ENCODE results near the gene CDYL.
"Not testable (repeated sequence)": the region's sequence is repeated elsewhere in the genome, so short reads cannot be mapped to it uniquely, and the experiment has no call there.

Gene CDYL

DNA sequence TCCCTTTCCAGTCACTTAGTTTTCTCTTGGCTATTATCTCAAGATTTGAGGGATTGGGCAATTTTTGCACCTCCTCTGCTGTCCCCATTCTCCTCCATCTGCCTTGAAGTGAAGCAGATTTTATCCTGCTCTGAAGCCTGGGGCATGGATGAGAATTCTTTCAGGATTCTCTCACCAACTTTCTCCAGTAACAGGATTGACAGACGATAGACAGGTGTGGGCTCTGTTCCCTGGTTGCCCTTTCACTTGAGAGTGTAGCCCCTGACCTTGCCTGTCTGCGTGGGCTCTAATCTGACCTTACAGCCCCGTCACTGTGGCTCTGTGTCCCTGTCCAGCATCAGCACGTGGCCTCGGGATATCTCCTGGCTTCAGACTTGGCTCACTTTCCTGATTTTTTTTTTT, 27.1 kb downstream of the CDYL start:
- no peak for DNase-seq (ENCODE audit: low spot score)

DNA sequence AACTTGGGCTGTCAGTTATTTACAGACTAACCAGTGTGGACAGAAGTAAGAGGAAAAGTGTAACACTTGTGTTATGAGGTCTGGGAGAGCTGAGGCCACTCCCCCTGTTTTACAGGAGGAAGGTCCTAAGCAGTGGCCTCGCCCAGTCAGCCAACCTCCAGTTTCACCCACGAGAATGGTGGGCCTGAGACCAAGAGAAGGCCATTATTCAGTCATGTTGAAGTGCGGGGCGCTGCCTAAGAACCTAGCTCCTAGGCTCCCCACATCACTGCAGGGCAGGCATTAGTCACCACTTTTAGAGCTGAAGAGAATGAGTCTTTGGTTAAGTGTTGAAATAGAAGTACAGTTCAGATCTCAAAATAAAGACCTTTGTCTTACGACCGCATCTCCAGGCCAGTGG, 27.9 kb downstream of the CDYL start:
- DNase-seq (ENCODE audit: low spot score), result no peak

DNA sequence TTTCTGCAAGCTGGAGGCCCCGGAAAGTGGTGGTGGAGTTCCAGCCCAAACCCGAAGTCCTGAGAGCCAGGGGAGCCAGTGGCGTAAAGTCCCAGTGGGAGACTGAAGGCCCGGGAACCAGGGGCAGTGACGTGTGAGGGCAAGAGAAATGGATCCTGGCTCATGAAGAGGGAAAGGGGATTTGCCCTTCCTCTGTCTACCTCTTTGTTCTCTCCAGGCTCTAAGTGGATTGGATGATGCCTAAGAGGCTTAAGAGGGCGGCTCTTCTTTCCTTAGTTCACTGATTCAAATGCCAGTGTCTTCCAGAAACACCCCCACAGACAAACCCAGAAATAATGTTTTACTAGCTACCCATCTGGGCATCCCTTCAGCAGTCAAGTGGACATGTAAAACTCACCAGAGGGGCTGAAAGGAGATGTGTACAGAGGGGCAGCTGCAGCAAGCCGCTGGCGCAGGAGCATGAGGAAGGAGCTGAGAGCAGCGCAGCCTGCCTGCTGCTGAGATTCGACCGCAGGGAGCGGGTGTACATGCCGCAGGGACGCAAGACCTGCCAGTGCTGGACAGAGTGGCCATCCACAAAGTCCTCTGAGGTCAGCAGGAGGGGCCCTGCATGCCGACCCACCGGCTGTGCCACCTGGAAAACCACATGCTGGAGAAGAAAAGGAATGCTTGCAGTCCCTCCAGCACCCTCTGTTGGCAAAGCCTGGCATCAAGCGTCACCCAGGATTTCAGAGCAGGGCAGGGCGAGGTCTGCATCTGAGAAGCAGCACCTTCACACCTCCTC, 29.5 kb downstream of the CDYL start:
- peak; percentile 82 for DNase-seq (ENCODE audit: low spot score)

DNA sequence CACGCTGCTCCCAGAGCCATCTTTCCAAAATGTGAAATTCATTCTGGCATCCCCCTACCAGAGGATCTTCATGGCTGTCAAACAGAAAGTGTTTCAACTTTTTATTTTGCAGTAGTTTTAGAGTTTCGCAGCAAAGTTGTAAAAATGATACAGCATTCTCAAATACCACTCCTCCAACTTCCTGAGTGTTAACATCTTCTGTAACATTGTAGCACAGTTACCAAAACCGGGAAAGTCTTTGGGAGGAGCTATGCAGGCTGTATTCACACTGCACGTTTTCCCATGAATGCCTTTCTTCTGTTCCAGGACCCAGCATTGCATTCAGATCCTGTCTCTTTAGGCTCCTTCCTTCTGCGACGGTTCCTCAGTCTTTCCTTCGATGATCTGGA, 30.1 kb downstream of the CDYL start:
- DNase-seq (ENCODE audit: low spot score), result no peak

DNA sequence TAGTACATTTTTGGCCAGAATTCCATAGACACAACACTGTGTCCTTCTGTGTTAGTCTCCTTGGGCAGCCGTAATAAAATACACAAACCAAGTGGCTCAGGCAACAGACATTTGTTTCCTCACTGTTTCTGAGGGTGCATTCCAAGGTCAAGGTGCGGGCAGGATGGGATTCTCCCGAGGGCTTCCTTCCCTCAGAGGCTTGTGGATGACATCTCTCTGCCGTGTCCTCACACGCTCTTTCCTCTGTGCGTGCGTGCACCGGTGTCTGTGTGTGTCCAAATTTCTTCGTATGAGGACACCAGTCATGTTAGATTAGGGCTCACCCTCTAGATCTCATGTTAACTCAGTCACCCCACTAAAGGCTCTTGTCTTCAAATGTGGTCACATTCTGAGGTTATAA, 30.6 kb downstream of the CDYL start:
- no peak for DNase-seq (ENCODE audit: low spot score)

DNA sequence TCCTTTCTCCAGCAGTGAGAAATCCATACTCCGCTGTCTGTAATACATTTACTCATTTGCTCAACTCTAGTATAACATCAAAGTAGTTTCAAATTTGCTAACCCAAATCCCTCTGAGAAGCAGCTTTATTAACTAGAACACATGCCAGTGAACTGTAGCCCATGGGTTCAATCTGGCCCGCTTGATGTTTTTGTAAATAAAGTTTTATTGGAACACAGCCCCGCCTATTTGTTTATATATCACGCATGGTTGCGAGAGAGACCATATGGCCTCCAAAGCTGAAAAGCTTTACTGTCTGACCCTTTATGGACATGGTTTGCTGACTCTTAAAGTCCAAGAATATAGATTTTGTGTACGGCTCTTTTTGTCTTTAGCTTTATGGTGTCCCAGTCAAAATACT, 32.2 kb downstream of the CDYL start:
- no peak for DNase-seq (ENCODE audit: low spot score)

DNA sequence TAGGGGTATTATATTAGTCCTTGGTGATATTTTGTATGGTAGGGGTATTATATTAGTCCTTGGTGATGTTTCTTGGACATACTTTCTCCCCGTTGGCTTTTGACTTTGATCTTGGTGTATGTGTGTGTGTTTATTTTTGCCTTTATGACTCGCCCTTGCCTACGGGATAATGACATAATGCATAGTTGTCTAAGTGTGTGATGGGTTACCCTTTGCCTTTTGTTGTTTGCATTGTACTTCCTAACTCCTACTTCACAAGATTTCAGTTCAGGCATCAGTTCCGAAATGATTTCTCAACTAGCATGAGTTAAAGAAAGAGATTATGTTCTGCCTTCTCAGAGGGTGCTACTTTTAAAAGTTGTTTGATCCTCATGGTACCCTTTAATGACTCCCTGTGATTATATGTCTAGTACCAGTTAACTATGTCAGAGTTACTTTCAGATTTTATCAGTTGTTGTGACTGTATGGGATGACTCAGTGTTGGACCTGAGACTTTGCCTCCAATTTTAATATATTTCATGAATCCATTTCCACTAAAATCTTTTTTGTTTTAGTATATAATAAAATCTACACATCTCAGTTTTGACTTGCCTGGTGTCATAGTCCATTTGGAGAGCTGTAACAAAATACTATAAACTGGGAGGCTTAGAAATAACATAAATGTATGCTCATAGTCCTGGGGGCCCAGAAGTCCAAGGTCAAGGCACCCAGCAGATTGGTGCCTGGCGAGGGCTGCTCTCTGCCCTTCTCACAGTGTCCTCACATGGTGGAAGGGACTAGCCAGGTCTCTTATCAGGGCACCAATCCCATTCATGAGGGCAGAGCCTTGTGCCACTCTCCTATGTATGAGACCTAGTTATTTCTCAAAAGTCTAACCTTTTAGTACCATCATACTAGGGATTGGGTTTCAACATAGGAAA, 34.1 kb downstream of the CDYL start:
- DNase-seq (ENCODE audit: low spot score), result peak; percentile 46

DNA sequence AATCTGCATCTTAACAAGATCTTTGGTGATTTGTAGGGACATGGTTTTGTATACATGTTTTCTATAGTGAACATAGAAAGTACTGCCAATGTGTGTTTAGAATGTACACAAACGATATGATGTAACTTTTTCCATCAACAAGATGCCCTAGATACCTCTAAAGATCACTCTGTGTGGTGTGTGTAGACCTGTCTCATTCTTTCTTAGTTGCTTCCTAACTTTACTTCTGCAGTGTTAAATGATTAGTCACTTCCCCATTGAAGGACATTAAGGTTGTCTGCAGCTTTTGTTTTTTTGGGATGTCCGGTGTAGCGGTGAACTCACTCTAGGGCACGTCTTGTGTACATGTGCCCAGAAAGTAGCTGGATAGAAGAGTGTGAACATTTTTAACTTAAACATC, 35.9 kb downstream of the CDYL start:
- DNase-seq (ENCODE audit: low spot score), result no peak

DNA sequence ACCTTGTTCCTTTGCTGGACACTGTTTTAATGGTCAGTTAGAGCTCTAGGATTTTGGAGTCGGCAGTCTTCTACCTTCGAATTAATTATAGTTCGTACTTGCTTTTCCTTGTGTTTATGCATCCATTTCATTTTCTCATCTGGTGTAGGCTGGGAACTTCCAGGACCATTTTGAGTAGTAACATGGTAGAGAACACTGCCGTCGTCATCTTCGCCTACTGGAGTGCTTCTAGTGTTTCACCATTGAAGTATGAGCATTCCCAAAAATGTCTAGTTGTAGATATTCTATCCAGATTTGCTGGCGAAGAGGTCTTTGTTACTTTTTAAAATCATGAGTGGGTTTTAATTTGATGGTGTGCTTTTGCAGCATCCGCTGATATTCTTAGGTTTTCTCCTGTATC, 36.9 kb downstream of the CDYL start:
- DNase-seq (ENCODE audit: low spot score), result no peak

DNA sequence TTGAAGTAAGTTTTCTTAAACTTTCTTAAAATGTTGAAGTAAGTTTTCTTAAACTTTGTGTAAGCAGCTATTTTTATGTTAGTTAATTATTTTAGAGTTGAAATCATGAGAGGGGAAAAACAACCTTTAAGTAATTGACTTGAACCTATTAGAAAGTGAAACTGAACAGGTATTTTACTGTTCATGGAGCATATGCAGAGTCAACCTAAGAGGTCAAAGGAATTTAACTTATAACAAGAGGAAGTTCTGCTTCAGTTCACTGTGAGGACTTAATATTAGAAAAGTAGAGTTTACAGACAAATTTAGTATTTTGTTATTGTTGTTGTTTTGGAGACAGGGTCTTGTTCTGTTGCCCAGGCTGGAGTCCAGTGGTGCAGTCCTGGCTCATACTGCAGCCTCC, 38.0 kb downstream of the CDYL start:
- no peak for DNase-seq (ENCODE audit: low spot score)

DNA sequence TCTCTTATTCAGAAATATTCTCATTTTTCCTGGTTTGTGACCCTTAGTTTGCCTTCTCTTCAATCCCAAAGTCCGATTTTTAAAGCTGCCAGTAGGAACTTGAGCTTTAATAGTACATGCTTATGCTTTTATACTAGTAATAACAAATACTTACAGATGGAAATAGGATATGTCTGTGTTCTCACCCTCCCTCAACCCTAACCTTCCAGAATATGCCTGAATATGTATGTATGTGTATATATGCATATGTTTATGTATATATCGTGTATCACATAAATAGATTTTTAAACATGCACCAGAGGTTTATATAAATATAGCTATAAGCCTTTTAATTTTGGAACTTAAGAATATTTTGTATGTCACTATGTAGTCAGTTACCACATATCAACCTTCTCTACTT, 38.8 kb downstream of the CDYL start:
- no peak for DNase-seq (ENCODE audit: low spot score)

DNA sequence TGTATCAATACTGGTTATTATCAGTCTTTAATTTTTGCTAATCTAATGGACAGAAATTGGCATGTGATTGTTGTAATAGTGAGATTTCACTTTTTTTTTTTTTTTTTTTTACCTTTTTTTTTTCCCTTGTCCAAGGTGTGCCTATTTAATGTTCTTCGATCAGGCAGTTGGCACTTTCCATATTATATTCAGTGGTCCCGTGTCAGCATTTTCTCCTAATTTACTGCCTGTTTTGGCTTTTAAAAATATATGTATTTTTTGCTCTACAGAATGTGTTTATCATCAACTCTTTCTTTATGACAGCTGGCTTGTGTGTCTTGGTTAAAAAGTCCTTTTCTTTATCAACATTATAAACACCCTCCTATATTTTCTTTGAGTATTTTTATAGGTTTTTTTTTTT, 39.4 kb downstream of the CDYL start:
- no peak for DNase-seq (ENCODE audit: low spot score)

DNA sequence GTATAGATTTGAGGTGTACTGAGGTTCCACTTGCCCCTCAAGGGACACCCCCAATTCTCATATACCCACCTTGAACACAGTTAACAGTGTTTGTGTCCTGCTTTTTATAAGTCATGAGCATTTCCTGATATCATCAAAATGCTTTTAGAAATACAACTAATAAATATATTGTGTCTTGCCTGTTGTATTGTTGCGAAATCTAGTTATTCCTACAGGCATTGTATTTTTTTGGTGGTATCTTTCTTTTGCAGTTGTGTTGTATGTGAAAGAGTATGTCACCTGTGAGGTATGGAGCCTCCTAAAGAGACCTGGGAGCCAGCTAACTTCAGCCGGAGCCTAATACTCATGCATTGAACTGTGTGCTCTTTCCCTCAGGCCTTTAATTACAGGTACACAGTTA, 40.7 kb downstream of the CDYL start:
- DNase-seq (ENCODE audit: low spot score), result no peak

DNA sequence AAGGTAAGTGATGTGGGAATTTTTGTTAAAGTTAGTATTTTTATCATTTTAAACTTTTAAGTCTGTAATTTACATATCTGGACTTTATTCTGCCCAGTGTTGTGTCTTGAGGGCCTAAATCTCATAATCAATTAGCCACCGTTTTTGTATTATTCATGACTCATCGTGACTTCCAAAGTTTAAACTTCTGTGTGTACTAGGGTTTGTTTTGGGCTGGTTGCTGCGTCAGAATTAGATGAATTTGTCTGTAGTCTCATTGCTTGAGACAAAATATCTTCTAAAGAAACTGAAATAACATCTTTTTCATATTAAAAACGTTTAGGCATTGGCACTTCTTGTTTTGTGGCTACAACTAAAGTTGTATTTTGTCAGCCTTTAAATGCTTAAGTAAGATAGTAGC, 41.3 kb downstream of the CDYL start:
- DNase-seq (ENCODE audit: low spot score), result no peak

DNA sequence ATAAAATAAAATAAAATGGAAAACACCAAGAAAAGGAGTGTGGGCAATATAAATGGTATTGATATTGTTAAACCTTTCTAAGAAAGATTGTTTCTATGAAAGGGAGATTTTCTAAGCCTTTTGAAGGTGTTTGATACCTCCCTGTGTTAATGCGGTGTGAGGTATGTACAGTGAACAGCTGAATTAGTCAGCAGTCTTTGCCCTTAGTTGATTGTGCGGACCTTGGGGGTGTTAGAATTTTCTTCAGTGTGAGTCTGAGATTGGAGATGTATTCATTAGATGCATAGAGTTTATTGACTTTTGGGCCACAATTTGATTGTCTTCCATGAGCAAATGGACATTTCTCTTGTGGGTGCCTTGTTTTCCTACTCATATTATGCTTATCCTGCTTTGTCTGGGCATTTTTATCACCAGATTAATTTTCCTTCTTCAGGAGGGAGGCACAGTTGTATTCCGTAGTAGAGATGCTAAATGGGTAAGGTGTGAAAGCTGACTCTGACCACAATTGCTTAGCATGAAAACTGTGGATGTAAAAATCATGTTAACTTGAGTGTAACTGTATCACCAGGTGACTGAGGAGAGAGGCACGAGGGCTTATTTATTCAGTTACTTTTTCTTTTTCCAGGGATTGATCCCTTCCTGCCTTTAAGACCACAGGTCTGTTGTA, 42.2 kb downstream of the CDYL start:
- DNase-seq (ENCODE audit: low spot score), result no peak

DNA sequence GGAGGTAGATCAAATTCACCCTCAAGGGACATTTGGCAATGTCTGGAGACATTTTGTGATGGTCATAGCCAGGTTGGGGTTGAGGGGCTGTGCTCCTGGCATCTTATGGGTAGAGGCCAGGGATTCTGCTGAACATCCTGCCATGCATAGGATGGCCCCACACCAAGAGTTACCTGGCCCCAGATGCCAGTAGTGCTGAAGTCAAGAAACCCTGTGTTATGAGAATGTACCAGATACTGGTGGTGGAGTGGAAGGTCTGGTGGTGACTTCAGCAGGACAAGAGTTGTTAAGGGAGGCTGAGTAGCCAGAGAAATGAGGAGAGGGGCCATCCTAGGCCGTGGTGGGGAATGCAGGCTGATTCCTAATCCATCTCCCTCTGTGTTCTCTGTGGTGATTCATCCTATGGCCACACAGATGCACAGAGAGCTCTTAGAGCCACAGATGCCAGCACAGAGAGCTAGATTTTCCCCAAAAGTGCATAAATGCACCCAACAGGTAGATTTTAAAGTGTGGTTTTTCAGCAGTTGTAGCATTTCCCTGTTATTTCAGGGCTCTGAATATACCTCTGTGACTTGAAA, 43.6 kb downstream of the CDYL start:
- DNase-seq (ENCODE audit: low spot score), result no peak

DNA sequence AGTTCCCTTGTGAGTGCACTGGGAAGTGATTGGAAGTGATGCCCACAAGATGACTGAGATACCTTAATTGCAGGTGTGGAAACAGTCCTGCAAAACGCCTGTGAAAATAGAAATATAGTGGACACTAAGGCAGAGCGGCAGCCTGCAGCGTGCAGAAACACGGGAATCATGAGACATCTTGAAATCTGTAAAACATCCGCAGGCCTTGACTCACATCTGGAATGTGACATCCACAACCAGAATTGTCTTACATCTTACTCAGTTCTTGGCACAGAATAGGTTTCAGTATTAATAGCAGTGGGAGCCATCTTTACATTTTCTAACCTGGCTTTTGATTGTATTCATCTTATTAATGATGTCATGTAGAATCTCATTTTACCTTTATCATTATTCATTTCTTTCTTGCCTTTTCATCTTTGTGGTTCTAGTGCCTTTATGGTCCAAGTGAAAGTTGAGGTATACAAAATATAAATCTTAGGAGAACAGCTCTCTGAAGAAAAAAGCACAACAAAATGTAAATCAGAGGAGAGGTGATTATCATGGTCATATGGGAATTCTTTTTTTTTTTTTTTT, 44.6 kb downstream of the CDYL start:
- DNase-seq (ENCODE audit: low spot score), result no peak

DNA sequence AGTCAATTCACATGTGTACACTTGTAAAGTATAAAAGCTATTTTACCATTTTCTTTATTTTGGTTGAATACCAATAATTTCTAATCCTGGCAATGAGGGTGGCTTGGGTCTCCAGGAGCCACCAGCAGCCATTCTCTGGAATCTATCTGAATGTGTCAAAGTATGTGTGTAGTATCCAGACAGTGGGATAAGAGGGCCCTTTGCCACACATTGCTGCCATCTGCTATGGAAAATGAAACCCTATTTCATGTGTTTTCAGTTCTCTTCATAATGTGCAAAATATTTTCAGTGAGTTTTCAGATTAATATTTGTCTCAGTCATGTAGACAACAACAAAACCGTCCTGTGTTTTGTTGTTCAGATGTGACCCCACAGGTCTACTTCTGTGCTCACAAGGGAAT, 46.3 kb downstream of the CDYL start:
- no peak for DNase-seq (ENCODE audit: low spot score)

DNA sequence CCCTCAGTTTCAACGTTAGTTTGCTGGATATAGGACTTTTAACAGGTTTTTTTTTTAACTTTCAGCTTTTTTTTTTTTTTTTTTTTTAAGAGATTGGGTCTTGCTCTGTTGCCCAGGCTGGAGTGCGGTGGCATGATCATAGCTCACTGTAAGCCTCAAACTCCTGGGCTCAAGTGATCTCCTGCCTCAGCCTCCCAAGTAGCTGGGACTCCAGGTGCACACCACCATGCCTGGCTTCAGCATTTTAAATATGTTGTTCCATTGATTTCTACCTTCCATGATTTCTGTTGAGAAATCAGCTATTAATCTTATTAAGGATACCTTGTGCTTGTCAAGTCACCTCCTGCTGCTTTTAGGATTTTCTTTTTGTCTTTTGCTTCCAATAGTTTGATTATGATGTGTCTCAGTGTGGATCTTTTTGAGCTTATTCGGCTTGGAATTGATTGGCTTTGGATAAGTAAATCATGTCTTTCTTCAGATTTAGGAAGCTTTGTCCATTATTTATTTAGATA, 52.0 kb downstream of the CDYL start:
- no peak for DNase-seq (ENCODE audit: low spot score)

DNA sequence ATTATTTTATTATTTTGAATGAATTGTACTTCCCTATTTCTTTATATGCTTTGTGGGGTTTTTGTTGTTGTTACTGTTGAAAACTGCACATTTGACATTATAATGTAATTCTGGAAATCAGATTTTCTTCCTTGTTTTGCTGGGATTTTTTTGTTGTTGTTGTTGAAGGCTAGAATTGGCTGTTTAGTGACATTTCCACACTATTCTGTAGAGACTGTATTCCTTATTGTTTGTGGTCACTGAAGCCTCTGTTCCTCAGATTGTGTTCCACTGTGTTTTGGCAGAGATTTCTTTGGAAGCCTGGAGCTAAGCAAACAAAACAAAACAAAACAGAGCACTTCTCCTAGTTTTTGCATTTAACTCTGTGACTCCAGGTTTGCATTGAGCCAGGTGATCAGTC, 52.9 kb downstream of the CDYL start:
- DNase-seq (ENCODE audit: low spot score), result no peak

DNA sequence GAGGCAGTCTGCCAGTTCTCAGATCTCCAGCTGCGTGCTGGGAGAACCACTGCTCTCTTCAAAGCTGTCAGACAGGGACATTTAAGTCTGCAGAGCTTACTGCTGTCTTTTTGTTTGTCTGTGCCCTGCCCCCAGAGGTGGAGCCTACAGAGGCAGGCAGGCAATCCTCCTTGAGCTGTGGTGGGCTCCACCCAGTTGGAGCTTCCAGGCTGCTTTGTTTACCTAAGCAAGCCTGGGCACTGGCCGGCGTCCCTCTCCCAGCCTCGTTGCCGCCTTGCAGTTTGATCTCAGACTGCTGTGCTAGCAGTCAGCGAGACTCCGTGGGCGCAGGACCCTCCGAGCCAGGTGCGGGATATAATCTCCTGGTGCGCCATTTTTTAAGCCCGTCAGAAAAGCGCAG, 59.3 kb downstream of the CDYL start:
- DNase-seq (ENCODE audit: low spot score), result not testable (repeated sequence)

DNA sequence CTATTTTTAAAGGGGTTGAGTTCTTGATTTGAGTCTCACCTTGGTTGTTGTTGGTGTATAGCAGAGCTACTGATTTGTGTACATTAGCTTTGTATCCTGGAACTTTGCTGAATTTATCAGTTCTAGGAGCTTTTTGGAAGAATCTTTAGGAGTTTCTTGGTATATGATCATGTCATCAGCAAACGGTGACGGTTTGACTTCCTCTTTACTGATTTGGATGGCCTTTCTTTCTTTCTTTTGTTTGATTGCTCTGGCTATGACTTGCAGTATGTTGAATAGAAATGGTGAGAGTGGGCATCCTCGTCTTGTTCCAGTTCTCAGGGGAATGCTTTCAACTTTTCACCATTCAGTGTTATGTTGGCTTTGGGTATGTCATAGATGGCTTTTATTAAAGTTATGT, 64.0 kb downstream of the CDYL start:
- DNase-seq (ENCODE audit: low spot score), result no peak
